NCI-H2171 (cell line): Measurements from ENCODE around the gene COL4A6.
A peak's percentile ranks its signal among the peaks of the same experiment; 100 is the strongest.

ENCODE experiments used
- DNase-seq: peaks from one replicate; lab custom pipeline; 2025; lab: John Stamatoyannopoulos, UW

Gene COL4A6

GRCh38 chrX:108216405-108216804 is 221.8 kb downstream of the COL4A6 start:
- no peak for DNase-seq

GRCh38 chrX:108211301-108211700 is 226.9 kb downstream of the COL4A6 start:
- no peak for DNase-seq

GRCh38 chrX:108209006-108209554 is 229.1 kb downstream of the COL4A6 start:
- no peak for DNase-seq

- no peak for DNase-seq
Observed at GRCh38 chrX:108203540-108203939, 234.7 kb downstream of the COL4A6 start.

GRCh38 chrX:108199691-108200090 is 238.5 kb downstream of the COL4A6 start:
- DNase-seq, result peak; percentile 51

- DNase-seq, result no peak
Observed at GRCh38 chrX:108199041-108199440, 239.2 kb downstream of the COL4A6 start.

GRCh38 chrX:108198420-108198819 is 239.8 kb downstream of the COL4A6 start:
- no peak for DNase-seq

GRCh38 chrX:108186811-108187210 is 251.4 kb downstream of the COL4A6 start:
- no peak for DNase-seq

GRCh38 chrX:108178143-108178498 is 260.1 kb downstream of the COL4A6 start:
- DNase-seq, result no peak

GRCh38 chrX:108177351-108178142 is 260.7 kb downstream of the COL4A6 start:
- no peak for DNase-seq

- no peak for DNase-seq
Observed at GRCh38 chrX:108173874-108174273, 264.3 kb downstream of the COL4A6 start.

- DNase-seq, result no peak
Observed at GRCh38 chrX:108171671-108172070, 266.6 kb downstream of the COL4A6 start.

- DNase-seq, result no peak
Observed at GRCh38 chrX:108169768-108170167, 268.5 kb downstream of the COL4A6 start.

- no peak for DNase-seq
Observed at GRCh38 chrX:108168961-108169740, 269.1 kb downstream of the COL4A6 start.

- no peak for DNase-seq
Observed at GRCh38 chrX:108167211-108167872, 270.9 kb downstream of the COL4A6 start.

GRCh38 chrX:108165383-108166111 is 272.7 kb downstream of the COL4A6 start:
- peak; percentile 10 for DNase-seq

- no peak for DNase-seq
Observed at GRCh38 chrX:108163333-108164082, 274.7 kb downstream of the COL4A6 start.

- DNase-seq, result no peak
Observed at GRCh38 chrX:108162265-108162664, 276.0 kb downstream of the COL4A6 start.

- DNase-seq, result no peak
Observed at GRCh38 chrX:108160309-108160708, 277.9 kb downstream of the COL4A6 start.

GRCh38 chrX:108159028-108159670 is 279.1 kb downstream of the COL4A6 start:
- no peak for DNase-seq

- no peak for DNase-seq
Observed at GRCh38 chrX:108157628-108158027, 280.6 kb downstream of the COL4A6 start.
